AG04450 (cell line): Measurements from ENCODE around the gene GSE1. TPM values are rescaled to one million over a fixed set of nuclear protein-coding genes. Genes with fewer than 3 reads are reported as not detected.

Experiments
- CTCF ChIA-PET: fragments of 300-600, 350-600 bp; formaldehyde crosslinking; extraction: SDS; loops from one replicate; lab custom pipeline; 2022; ENCODE audit warnings: antibody characterized with exemption, inconsistent platforms; lab: Charles Lee
- POLR2A ChIA-PET: fragments of 350-600 bp; formaldehyde crosslinking; extraction: SDS; loops from one replicate; lab custom pipeline; 2021; ENCODE audit warnings: antibody characterized with exemption, inconsistent platforms; lab: Yijun Ruan, JAX
- DNase-seq: peaks from one replicate; pipeline ENCODE4 v3.0.0-alpha.2; 2011; ENCODE audit warnings: low read depth, low spot score
- H3K27ac ChIP-seq: one replicate; pipeline ENCODE4 v1.5.1; 2012; ENCODE audit warnings: low read depth, low read length, control low read depth
- H3K27me3 ChIP-seq: one replicate; pipeline ENCODE4 v1.6.0; 2012; ENCODE audit warnings: low read length; ENCODE audit not compliant: control insufficient read depth, insufficient read depth
- H3K4me3 ChIP-seq: 2 replicates; pipeline ENCODE4 v1.5.1; 2011; ENCODE audit warnings: mild to moderate bottlenecking, low read depth, low read length, control low read depth
- H3K9me3 ChIP-seq: 2 replicates; pipeline ENCODE4 v1.5.1; 2012; ENCODE audit warnings: low read length; ENCODE audit not compliant: control insufficient read depth, insufficient read depth
- polyA plus RNA-seq: library from polyadenylated mRNA; depleted of rRNA; stranded (reverse); fragments of >200 nt; gene quantifications from 2 replicates; pipeline ENCODE4 v1.2.3, GENCODE V29; 2011; rRNA removed
- small RNA-seq: library from RNA; depleted of rRNA; stranded (forward); fragments of <200 nt; gene quantifications from one replicate; pipeline ENCODE3, GENCODE V24; 2012; ENCODE audit warnings: low read depth; ENCODE audit not compliant: insufficient read length
- TF ChIP-seq, protein P1 (sequence below): IDR thresholded peaks from 2 replicates; pipeline ENCODE4 v1.5.1; 2011; ENCODE audit warnings: low read depth, low read length, control low read depth, inconsistent platforms

Gene GSE1
- polyA plus RNA-seq, 1 experiment = 18.2 TPM

DNA sequence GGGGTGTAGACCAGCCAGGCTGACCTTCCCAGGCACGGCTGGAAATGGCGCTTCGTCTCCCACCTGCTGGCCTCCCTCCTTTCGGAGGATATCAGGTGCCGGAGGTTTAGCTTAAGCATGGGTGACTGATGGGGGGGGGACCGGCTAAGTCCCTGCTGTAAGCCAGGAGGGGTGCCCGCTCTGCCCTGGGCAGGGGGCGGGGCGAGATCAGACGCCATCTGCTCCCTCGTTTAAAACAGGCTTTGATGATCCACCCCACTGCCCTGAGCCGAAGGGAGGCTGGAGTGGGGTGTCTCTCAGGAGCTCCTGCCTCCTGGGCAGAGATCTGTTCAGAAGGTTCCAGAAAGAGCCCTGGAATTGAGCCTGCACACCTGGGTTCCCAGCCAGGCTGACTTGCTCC lies 111.8 kb downstream of the GSE1 start:
- CTCF ChIA-PET = no interaction called here
- POLR2A ChIA-PET = no interaction called here

More for the DNA sequence above, 111.8 kb downstream of the GSE1 start:
- Histone ChIP-seq H3K27ac (no peak overlapping the region), H3K27me3 (no peaks in the 10 kb centered on the region), H3K4me3 (no peak overlapping the region), H3K9me3 (no peaks in the 10 kb centered on the region; the same call in 1 of the 2 replicates)
- no peak for DNase-seq
- TF ChIP-seq, protein P1, sequence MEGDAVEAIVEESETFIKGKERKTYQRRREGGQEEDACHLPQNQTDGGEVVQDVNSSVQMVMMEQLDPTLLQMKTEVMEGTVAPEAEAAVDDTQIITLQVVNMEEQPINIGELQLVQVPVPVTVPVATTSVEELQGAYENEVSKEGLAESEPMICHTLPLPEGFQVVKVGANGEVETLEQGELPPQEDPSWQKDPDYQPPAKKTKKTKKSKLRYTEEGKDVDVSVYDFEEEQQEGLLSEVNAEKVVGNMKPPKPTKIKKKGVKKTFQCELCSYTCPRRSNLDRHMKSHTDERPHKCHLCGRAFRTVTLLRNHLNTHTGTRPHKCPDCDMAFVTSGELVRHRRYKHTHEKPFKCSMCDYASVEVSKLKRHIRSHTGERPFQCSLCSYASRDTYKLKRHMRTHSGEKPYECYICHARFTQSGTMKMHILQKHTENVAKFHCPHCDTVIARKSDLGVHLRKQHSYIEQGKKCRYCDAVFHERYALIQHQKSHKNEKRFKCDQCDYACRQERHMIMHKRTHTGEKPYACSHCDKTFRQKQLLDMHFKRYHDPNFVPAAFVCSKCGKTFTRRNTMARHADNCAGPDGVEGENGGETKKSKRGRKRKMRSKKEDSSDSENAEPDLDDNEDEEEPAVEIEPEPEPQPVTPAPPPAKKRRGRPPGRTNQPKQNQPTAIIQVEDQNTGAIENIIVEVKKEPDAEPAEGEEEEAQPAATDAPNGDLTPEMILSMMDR = no peak

Small RNA genes within 50 kb of the gene (small RNA-seq; reads per million reads assigned to genes)
- not detected for gene RN7SL381P

Other genes starting within 250 kb of the GSE1 start
- gene GINS2, start 75.6 kb downstream of the GSE1 start, polyA plus RNA-seq = 4.2 and 5.1 TPM in 2 replicates
- gene C16orf74, start 137.8 kb downstream of the GSE1 start, polyA plus RNA-seq = 3.2 and 5.0 TPM in 2 replicates
- 30.5 and 31.0 TPM in 2 replicates for gene EMC8, start 186.2 kb downstream of the GSE1 start, polyA plus RNA-seq
- 828 and 879 TPM in 2 replicates for gene COX4I1, start 186.4 kb downstream of the GSE1 start, polyA plus RNA-seq